Endothelial cell of umbilical vein (primary cell): ENCODE data around the gene CES4A. TPM values are rescaled to one million over a fixed set of nuclear protein-coding genes. Genes with fewer than 3 reads are reported as not detected.

Experiments
- BruUV-seq: library from RNA; stranded (reverse); fragments of 400-500 nt; replicated peaks from 2 replicates; lab custom pipeline; 2021; lab: Mats Ljungman, UMichigan
- CTCF ChIA-PET: fragments of 300-600, 350-600 bp; sonication (Branson Sonifier 250); formaldehyde crosslinking; loops from one replicate; lab custom pipeline; 2021; ENCODE audit warnings: antibody characterized with exemption, inconsistent platforms; lab: Charles Lee
- POLR2A ChIA-PET: fragments of 300-600, 350-600 bp; sonication (Branson Sonifier 250); formaldehyde crosslinking; loops from one replicate; lab custom pipeline; 2021; ENCODE audit warnings: antibody characterized with exemption, inconsistent platforms; lab: Charles Lee
- DNase-seq: peaks from one replicate; pipeline ENCODE4 v3.0.0-alpha.2; 2011; ENCODE audit warnings: low read depth, low spot score
- FAIRE-seq: peaks from 2 replicates; lab custom pipeline; 2011; peaks lifted over from hg19 to GRCh38; lab: Jason Lieb, UNC
- H2AFZ ChIP-seq: 2 replicates; pipeline ENCODE4 v1.6.0; 2012; ENCODE audit warnings: low read depth, low read length, control low read depth, inconsistent platforms
- H3K27ac ChIP-seq: 2 replicates; pipeline ENCODE4 v1.5.1; 2011; ENCODE audit warnings: low read depth, mild to moderate bottlenecking, control low read depth, low read length, moderate library complexity; ENCODE audit not compliant: insufficient read depth
- H3K27me3 ChIP-seq, 2 experiments: 2 replicates each; pipeline versions ENCODE4 v1.6.0 to v1.6.1; 2011; ENCODE audit warnings: low read length in 2 of 2, mixed read lengths in 1 of 2; ENCODE audit not compliant: control insufficient read depth in 2 of 2, insufficient read depth in 2 of 2
- H3K36me3 ChIP-seq, 2 experiments: 2 replicates in 1 of 2; 3 replicates in 1 of 2; pipeline ENCODE4 v1.5.1; 2011; ENCODE audit warnings: low read length in 2 of 2, mild to moderate bottlenecking in 1 of 2, moderate library complexity in 1 of 2; ENCODE audit not compliant: control insufficient read depth in 2 of 2, insufficient read depth in 2 of 2; ENCODE audit errors: extremely low read depth in 1 of 2
- H3K4me1 ChIP-seq: 3 replicates; pipeline ENCODE4 v1.5.1; 2011; ENCODE audit warnings: mild to moderate bottlenecking, low read length; ENCODE audit not compliant: control insufficient read depth, insufficient read depth; ENCODE audit errors: extremely low read depth
- H3K4me2 ChIP-seq: 2 replicates; pipeline ENCODE4 v1.6.1; 2011; ENCODE audit warnings: low read length, control low read depth, mixed read lengths; ENCODE audit not compliant: insufficient read depth
- H3K4me3 ChIP-seq, 3 experiments: fragments of 200-600 bp in 1 of 3; sonication (generic), shearing (Covaris generic) in 1 of 3; replicated peaks in 1 of 3; 2 replicates each; pipeline ENCODE4 v1.5.1; 2011 to 2016; ENCODE audit warnings: control low read depth in 3 of 3, low read length in 3 of 3, mild to moderate bottlenecking in 2 of 3, inconsistent platforms in 1 of 3, low read depth in 1 of 3, moderate library complexity in 1 of 3; ENCODE audit not compliant: insufficient read depth in 1 of 3
- H3K79me2 ChIP-seq: 2 replicates; pipeline ENCODE4 v1.6.0; 2012; ENCODE audit warnings: low read length, inconsistent platforms; ENCODE audit not compliant: control insufficient read depth, insufficient read depth
- H3K9ac ChIP-seq: replicated peaks from 2 replicates; pipeline ENCODE3; 2011; ENCODE audit warnings: low read length, control low read depth; ENCODE audit not compliant: insufficient read depth; ENCODE audit errors: extremely low read depth
- H3K9me1 ChIP-seq: replicated peaks from 3 replicates; pipeline ENCODE4 v1.6.0; 2011; ENCODE audit warnings: mild to moderate bottlenecking, low read length; ENCODE audit not compliant: control insufficient read depth, insufficient read depth; ENCODE audit errors: extremely low read depth
- H3K9me3 ChIP-seq: replicated peaks from 2 replicates; pipeline ENCODE4 v1.5.1; 2012; ENCODE audit warnings: low read length, inconsistent platforms; ENCODE audit not compliant: control insufficient read depth, insufficient read depth
- H4K20me1 ChIP-seq: replicated peaks from 2 replicates; pipeline ENCODE3; 2011; ENCODE audit warnings: mild to moderate bottlenecking, low read length; ENCODE audit not compliant: control insufficient read depth, insufficient read depth; ENCODE audit errors: extremely low read depth
- CTCF ChIP-seq, 2 donors: IDR thresholded peaks; 1 replicate in 1 of 2; 2 replicates in 1 of 2; pipeline ENCODE4 v1.5.1; 2011; ENCODE audit warnings: low read length in 2 of 2, mild to moderate bottlenecking in 2 of 2, moderate library complexity in 2 of 2, control low read depth in 1 of 2, inconsistent platforms in 1 of 2, low read depth in 1 of 2; ENCODE audit not compliant: insufficient read depth in 1 of 2; ENCODE audit errors: extremely low read depth in 1 of 2
- EZH2 ChIP-seq: IDR thresholded peaks from 2 replicates; pipeline ENCODE4 v1.6.1; 2012; ENCODE audit warnings: borderline replicate concordance, low read depth, mild to moderate bottlenecking, moderate library complexity, low read length, inconsistent platforms; ENCODE audit not compliant: severe bottlenecking
- FOS ChIP-seq: IDR thresholded peaks from 2 replicates; pipeline ENCODE4 v1.6.1; 2011; ENCODE audit warnings: mild to moderate bottlenecking, low read length, moderate library complexity, borderline replicate concordance; ENCODE audit not compliant: insufficient read depth
- GATA2 ChIP-seq: IDR thresholded peaks from 2 replicates; pipeline ENCODE4 v1.7.0; 2011; ENCODE audit warnings: low read depth, mild to moderate bottlenecking, moderate library complexity, mixed read lengths, low read length; ENCODE audit not compliant: insufficient read length, insufficient read depth
- JUN ChIP-seq: IDR thresholded peaks from 2 replicates; pipeline ENCODE4 v1.6.1; 2011; ENCODE audit warnings: borderline replicate concordance, low read depth; ENCODE audit not compliant: insufficient read length, insufficient read depth
- MAX ChIP-seq: IDR thresholded peaks from 2 replicates; pipeline ENCODE4 v1.6.1; 2011; ENCODE audit not compliant: insufficient read depth, insufficient read length
- MYC ChIP-seq: IDR thresholded peaks from one replicate; pipeline ENCODE4 v1.6.1; 2011; ENCODE audit warnings: mild to moderate bottlenecking, low read depth, low read length
- POLR2A ChIP-seq: IDR thresholded peaks from 2 replicates; pipeline ENCODE4 v1.6.1; 2012; ENCODE audit warnings: low read depth, mild to moderate bottlenecking, control low read depth, low read length
- POLR2AphosphoS5 ChIP-seq: IDR thresholded peaks from 2 replicates; pipeline ENCODE4 v1.6.1; 2012; ENCODE audit warnings: low read depth, mild to moderate bottlenecking, control low read depth, low read length, moderate library complexity; ENCODE audit not compliant: insufficient read depth
- dilution Hi-C: fragments of 300-500 bp; cut with MboI; formaldehyde crosslinking; loops from one replicate; pipeline ENCODE4 v1.15.0; 2019; ENCODE audit warnings: low sequenced_read_pairs; ENCODE audit not compliant: extremely low pct_ligation_motif_present
- intact Hi-C: fragments of 100-400 bp; cut with micrococcal nuclease; formaldehyde crosslinking; loops from one replicate; pipeline ENCODE4 v1.10.0; 2022
- polyA plus RNA-seq, 4 experiments: library from polyadenylated mRNA; depleted of rRNA in 3 of 4; stranded (reverse) in 3 of 4; unstranded in 1 of 4; fragments of >200 nt; gene quantifications; 2 replicates each; pipeline versions ENCODE4 v1.2.1 to v1.2.3, GENCODE V29; 2011 to 2012; ENCODE audit warnings: missing spikeins in 1 of 4
- total RNA-seq: library from RNA; stranded (reverse); gene quantifications from 2 replicates; pipeline ENCODE4 v1.2.3, GENCODE V29; 2021

CES4A gene
- total and polyA plus RNA-seq, 2 donors (not counting 3 experiments of a cell fraction or from before 2014, with no cell fraction given), result 5.4 to 13.3 TPM

- Histone ChIP-seq H3K4me3 (no peak overlapping the region), H4K20me1 (no peaks in the 10 kb centered on the region), H3K9ac (no peak overlapping the region), H2AFZ (no peak overlapping the region), H3K27ac (no peak overlapping the region), H3K4me2 (no peak overlapping the region), H3K4me1 (no peaks in the 10 kb centered on the region), H3K36me3 (no peaks in the 10 kb centered on the region), H3K79me2 (no peaks in the 10 kb centered on the region), H3K9me3 (no peaks in the 10 kb centered on the region), H3K9me1 (no peaks in the 10 kb centered on the region), H3K27me3 (peaks cover 1 to 2% of the 10 kb centered on the region in 2 experiments)
- POLR2A ChIA-PET, result no interaction called here
- FAIRE-seq, result no peak
- CTCF ChIA-PET, result interaction anchor here (1.6 to 4.7 kb wide), 3 partner anchors 12 to 195 kb away, joined by 3 to 26 read pairs (median 6); no protein-coding TSS in a partner anchor
- dilution Hi-C loops (no loop called here), intact Hi-C loops (loop anchor here (10.0 kb wide), 1 partner anchor 435 kb away; the partner anchor contains the start of gene TPPP3)
- BruUV-seq, result no TSS peak
- TF ChIP-seq POLR2AphosphoS5 (no peak), EZH2 (no peak), CTCF (IDR thresholded peaks at IDR 0.05; ENCODE audit: extremely low read depth in 1 of 2, insufficient read depth in 1 of 2, low read depth in 1 of 2, low read length in 2 of 2) (no peak), MYC (no peak), FOS (no peak), GATA2 (no peak), MAX (no peak), JUN (no peak), POLR2A (no peak)
- no peak for DNase-seq
These were observed 28.7 kb upstream of the CES4A start for GRCh38 chr16:66959704-66960161.
